Progenitor cell of endocrine pancreas (in vitro differentiated cells): ENCODE measurements around the gene CNGA2. TPM values are rescaled to one million over a fixed set of nuclear protein-coding genes. Genes with fewer than 3 reads are reported as not detected.

Experiments used
- DNase-seq: peaks from one replicate; pipeline ENCODE4 v3.0.0; 2021; ENCODE audit warnings: low spot score; ENCODE audit not compliant: unreplicated experiment
- H3K27ac Mint-ChIP-seq: 2 replicates; pipeline ENCODE4 v1.8.0; 2021; ENCODE audit warnings: mild to moderate bottlenecking, moderate library complexity, mixed read lengths
- H3K27me3 Mint-ChIP-seq: 2 replicates; pipeline ENCODE4 v1.8.0; 2021; ENCODE audit warnings: mixed read lengths
- H3K36me3 Mint-ChIP-seq: 2 replicates; pipeline ENCODE4 v1.8.0; 2022; ENCODE audit warnings: mixed read lengths; ENCODE audit not compliant: insufficient read depth
- H3K4me1 Mint-ChIP-seq: 2 replicates; pipeline ENCODE4 v1.8.0; 2021; ENCODE audit warnings: low read depth, mixed read lengths
- H3K4me3 Mint-ChIP-seq: 2 replicates; pipeline ENCODE4 v1.8.0; 2021; ENCODE audit warnings: low read depth, mild to moderate bottlenecking, moderate library complexity, mixed read lengths
- H3K9me3 Mint-ChIP-seq: 2 replicates; pipeline ENCODE4 v1.8.0; 2021; ENCODE audit warnings: low read depth, mixed read lengths
- total RNA-seq: library from RNA; stranded (reverse); gene quantifications from 2 replicates; pipeline ENCODE4 v1.2.1, GENCODE V29; 2021
- TF ChIP-seq, protein P1 (sequence below): fragments of 200-600 bp; sonication (generic); IDR thresholded peaks from one replicate; pipeline ENCODE4 v1.5.0; 2021; ENCODE audit warnings: antibody characterized with exemption, mild to moderate bottlenecking; ENCODE audit not compliant: unreplicated experiment

The CNGA2 gene
- total RNA-seq, 1 donor from 2014 or later, result not detected

DNA sequence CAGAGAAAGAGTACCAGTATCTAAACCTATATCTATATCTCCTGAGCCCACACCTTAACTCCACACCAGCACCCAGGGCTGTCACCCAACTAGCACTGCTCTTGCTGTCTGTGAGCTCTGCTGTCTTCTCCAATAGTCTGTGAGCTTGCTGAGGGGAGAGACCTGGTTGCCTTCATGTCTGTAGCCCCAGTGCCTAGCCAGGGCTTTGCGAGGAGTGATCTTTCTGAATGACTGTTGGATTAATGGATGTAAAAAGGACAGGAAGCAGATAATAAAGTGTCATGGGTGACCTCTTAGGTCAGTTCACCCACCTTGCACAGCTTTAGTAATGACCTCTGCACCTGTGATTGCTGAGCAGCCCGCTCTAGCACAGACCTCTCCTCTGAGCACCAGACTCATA lies 30.5 kb downstream of the CNGA2 start:
- Mint-ChIP-seq H3K9me3 (peaks cover 16% of the 10 kb centered on the region), H3K4me3 (no peak overlapping the region), H3K36me3 (no peaks in the 10 kb centered on the region), H3K4me1 (peaks cover 2% of the 10 kb centered on the region), H3K27me3 (no peaks in the 10 kb centered on the region), H3K27ac (no peak overlapping the region)
- no peak for DNase-seq
- TF ChIP-seq, protein P1, sequence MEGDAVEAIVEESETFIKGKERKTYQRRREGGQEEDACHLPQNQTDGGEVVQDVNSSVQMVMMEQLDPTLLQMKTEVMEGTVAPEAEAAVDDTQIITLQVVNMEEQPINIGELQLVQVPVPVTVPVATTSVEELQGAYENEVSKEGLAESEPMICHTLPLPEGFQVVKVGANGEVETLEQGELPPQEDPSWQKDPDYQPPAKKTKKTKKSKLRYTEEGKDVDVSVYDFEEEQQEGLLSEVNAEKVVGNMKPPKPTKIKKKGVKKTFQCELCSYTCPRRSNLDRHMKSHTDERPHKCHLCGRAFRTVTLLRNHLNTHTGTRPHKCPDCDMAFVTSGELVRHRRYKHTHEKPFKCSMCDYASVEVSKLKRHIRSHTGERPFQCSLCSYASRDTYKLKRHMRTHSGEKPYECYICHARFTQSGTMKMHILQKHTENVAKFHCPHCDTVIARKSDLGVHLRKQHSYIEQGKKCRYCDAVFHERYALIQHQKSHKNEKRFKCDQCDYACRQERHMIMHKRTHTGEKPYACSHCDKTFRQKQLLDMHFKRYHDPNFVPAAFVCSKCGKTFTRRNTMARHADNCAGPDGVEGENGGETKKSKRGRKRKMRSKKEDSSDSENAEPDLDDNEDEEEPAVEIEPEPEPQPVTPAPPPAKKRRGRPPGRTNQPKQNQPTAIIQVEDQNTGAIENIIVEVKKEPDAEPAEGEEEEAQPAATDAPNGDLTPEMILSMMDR, result no peak

DNA sequence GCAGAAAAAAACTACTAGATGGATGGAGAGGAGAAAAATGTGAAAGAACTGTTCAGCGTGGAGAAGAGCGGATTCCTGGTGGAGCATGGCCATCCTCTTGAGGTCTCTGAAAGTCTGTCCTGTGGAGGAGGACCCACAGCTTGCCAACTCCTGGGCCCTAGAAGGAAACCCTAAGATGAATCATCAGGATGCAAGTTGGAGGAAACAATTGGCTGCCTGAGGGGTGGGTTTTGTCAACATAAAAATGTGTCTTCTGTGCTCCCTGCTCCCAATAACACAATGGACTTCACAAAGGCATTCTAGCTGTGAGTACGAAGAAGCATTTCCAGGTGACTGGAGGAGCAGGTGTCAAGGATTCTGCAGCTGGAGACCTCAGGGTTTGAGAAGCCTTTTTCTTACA lies 37.2 kb downstream of the CNGA2 start:
- no peaks in the 10 kb centered on the region for H3K36me3 Mint-ChIP-seq
- H3K4me3 Mint-ChIP-seq, result no peak overlapping the region
- TF ChIP-seq, protein P1, result no peak
- peaks cover 2% of the 10 kb centered on the region for H3K4me1 Mint-ChIP-seq
- DNase-seq, result no peak
- no peaks in the 10 kb centered on the region for H3K27me3 Mint-ChIP-seq
- peaks cover 21% of the 10 kb centered on the region for H3K9me3 Mint-ChIP-seq
- H3K27ac Mint-ChIP-seq, result no peak overlapping the region

DNA sequence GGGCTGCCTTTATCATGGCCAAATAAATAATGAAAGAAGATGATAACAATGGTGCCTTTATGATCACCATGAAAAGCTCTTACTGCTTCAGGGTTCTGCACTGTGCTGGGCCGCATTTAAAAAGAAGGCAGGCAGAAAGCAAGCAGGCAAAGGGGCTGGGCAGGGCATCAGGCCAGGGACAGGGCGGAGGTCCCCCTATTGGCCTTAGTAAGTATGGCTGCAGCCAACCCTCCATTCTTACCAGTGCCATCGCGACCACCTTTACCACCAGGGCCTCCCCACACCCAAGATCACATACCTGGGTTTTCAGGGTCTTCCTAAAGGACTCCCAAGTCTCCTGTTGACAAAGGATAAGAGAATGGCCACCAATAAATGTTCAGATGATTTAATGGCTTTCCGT lies 38.9 kb downstream of the CNGA2 start:
- Mint-ChIP-seq H3K27ac (no peak overlapping the region), H3K9me3 (peaks cover 24% of the 10 kb centered on the region), H3K4me3 (no peak overlapping the region), H3K27me3 (no peaks in the 10 kb centered on the region), H3K4me1 (no peaks in the 10 kb centered on the region), H3K36me3 (no peaks in the 10 kb centered on the region)
- TF ChIP-seq, protein P1, result no peak
- no peak for DNase-seq

DNA sequence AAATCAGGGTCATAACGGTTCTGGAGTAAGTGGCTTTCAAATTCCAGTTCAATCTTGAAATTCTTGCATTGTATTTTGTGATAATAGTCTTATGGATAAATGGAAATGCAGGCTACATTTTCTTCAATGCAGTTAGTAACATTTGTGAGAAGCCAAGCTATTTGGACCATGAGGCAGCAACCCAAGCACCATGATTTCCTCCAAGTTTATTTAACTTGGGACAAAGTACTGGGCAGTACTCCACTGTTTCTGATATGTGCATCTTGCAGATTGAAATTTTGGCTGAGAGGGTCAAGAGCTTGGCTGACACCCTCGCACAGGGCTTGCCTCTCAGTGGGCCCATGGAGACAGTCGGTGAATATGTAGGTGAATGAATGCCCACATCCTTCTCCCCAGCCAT lies 39.9 kb downstream of the CNGA2 start:
- no peaks in the 10 kb centered on the region for H3K36me3 Mint-ChIP-seq
- H3K9me3 Mint-ChIP-seq, result peaks cover 15% of the 10 kb centered on the region
- no peaks in the 10 kb centered on the region for H3K4me1 Mint-ChIP-seq
- no peak overlapping the region for H3K27ac Mint-ChIP-seq
- DNase-seq, result no peak
- TF ChIP-seq, protein P1, result no peak
- no peaks in the 10 kb centered on the region for H3K27me3 Mint-ChIP-seq
- no peak overlapping the region for H3K4me3 Mint-ChIP-seq

DNA sequence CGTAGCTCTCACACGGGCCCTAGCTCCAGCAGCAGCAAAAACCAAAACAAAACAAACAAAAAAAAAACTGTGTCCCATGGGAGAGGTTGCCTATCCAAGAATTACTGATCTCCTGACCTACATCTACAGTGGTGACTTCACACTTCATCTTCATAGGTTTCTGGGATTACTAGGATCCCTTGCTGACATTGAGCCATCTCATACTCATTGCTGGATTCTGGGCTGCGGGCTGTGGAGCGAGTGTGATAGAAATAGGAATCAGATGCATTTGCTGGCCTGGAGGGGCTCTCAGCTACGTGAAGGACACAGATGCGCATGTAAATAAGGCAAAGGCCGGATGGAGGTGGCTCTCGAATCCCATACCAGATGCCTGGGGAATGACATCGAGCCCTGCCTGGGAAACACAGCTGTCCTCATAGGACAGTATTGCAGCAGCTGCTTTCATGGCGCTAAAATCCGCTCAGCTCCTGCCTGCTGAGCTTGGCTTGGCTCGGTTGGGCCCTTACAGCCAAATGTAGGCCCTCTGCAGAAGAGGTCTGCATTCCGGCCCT lies 41.7 kb downstream of the CNGA2 start:
- H3K9me3 Mint-ChIP-seq, result peaks cover 8% of the 10 kb centered on the region
- H3K27me3 Mint-ChIP-seq, result no peaks in the 10 kb centered on the region
- H3K36me3 Mint-ChIP-seq, result no peaks in the 10 kb centered on the region
- H3K4me3 Mint-ChIP-seq, result no peak overlapping the region
- H3K27ac Mint-ChIP-seq, result no peak overlapping the region
- DNase-seq, result no peak
- TF ChIP-seq, protein P1, result no peak
- H3K4me1 Mint-ChIP-seq, result no peaks in the 10 kb centered on the region
